Measurements from ENCODE around the gene GPR132.
A peak's percentile ranks its signal among the peaks of the same experiment; 100 is the strongest.
"Not testable (repeated sequence)": the region's sequence is repeated elsewhere in the genome, so short reads cannot be mapped to it uniquely, and the experiment has no call there.

The GPR132 gene

GRCh38 chr14:105047283-105048016 lies 17.8 kb downstream of the GPR132 start:
- TF ChIP-seq POLR2A (IDR thresholded peaks at IDR 0.05; ENCODE audit: low read depth, low read length) (no peak; the same call in 1 of the 2 replicates), POLR2AphosphoS5 (IDR thresholded peaks at IDR 0.05; ENCODE audit: low read depth, low read length) (peak; percentile 8; the same call in 1 of the 2 replicates)
- no peak for DNase-seq (ENCODE audit: insufficient read length, low spot score)
- no peak for FAIRE-seq

- TF ChIP-seq POLR2A (IDR thresholded peaks at IDR 0.05; ENCODE audit: low read depth, low read length) (0 out of 2 replicates have a peak, but pooled peaks have one; percentile 5), TAF1 (IDR thresholded peaks at IDR 0.05; ENCODE audit: low read depth, low read length) (no peak)
- DNase-seq (ENCODE audit: insufficient read length, low spot score), result no peak
- FAIRE-seq, result no peak
These were observed 18.3 kb downstream of the GPR132 start for GRCh38 chr14:105046891-105047282.

GRCh38 chr14:105045710-105046326 lies 19.4 kb downstream of the GPR132 start:
- peak; percentile 96 for DNase-seq (ENCODE audit: insufficient read length, low spot score)
- FAIRE-seq, result peak; percentile 97
- TF ChIP-seq SPI1 (IDR thresholded peaks at IDR 0.05; ENCODE audit: low read depth, low read length) (no peak), PAX5 (IDR thresholded peaks at IDR 0.05; ENCODE audit: insufficient read depth, low read length, severe bottlenecking) (peak; percentile 66), TAF1 (IDR thresholded peaks at IDR 0.05; ENCODE audit: low read depth, low read length) (no peak), POLR2A (IDR thresholded peaks at IDR 0.05; ENCODE audit: low read depth, low read length) (no peak), POU2F2 (IDR thresholded peaks at IDR 0.05; ENCODE audit: low read depth, low read length) (peak; percentile 72), POLR2AphosphoS5 (IDR thresholded peaks at IDR 0.05; ENCODE audit: low read depth, low read length) (no peak)

- no peak for DNase-seq (ENCODE audit: insufficient read length, low spot score)
- FAIRE-seq, result no peak
- no peak for TF ChIP-seq POU2F2 (IDR thresholded peaks at IDR 0.05; ENCODE audit: low read depth, low read length)
- TF ChIP-seq SPI1 (IDR thresholded peaks at IDR 0.05; ENCODE audit: low read depth, low read length), result peak; percentile 49; the same call in 1 of the 2 replicates
- 0 out of 2 replicates have a peak, but pooled peaks have one; percentile 2 for TF ChIP-seq POLR2A (IDR thresholded peaks at IDR 0.05; ENCODE audit: low read depth, low read length)
These were observed 21.6 kb downstream of the GPR132 start for GRCh38 chr14:105043641-105044040.

GRCh38 chr14:105042813-105043212 lies 22.4 kb downstream of the GPR132 start:
- FAIRE-seq, result no peak
- no peak for DNase-seq (ENCODE audit: insufficient read length, low spot score)
- TF ChIP-seq POU2F2 (IDR thresholded peaks at IDR 0.05; ENCODE audit: low read depth, low read length) (no peak), TAF1 (IDR thresholded peaks at IDR 0.05; ENCODE audit: low read depth, low read length) (no peak), SPI1 (IDR thresholded peaks at IDR 0.05; ENCODE audit: low read depth, low read length) (no peak), PAX5 (IDR thresholded peaks at IDR 0.05; ENCODE audit: insufficient read depth, low read length, severe bottlenecking) (no peak), POLR2A (IDR thresholded peaks at IDR 0.05; ENCODE audit: low read depth, low read length) (no peak), POLR2AphosphoS5 (IDR thresholded peaks at IDR 0.05; ENCODE audit: low read depth, low read length) (no peak)

- FAIRE-seq, result no peak
These were observed 23.1 kb downstream of the GPR132 start for GRCh38 chr14:105041841-105042765.

GRCh38 chr14:105039458-105040205 lies 25.6 kb downstream of the GPR132 start:
- FAIRE-seq, result no peak
- no peak for DNase-seq (ENCODE audit: insufficient read length, low spot score)
- no peak for TF ChIP-seq POLR2A (IDR thresholded peaks at IDR 0.05; ENCODE audit: low read depth, low read length)
- no peak for TF ChIP-seq POLR2AphosphoS5 (IDR thresholded peaks at IDR 0.05; ENCODE audit: low read depth, low read length)
- no peak for TF ChIP-seq TAF1 (IDR thresholded peaks at IDR 0.05; ENCODE audit: low read depth, low read length)
- no peak for TF ChIP-seq POU2F2 (IDR thresholded peaks at IDR 0.05; ENCODE audit: low read depth, low read length)
- TF ChIP-seq SPI1 (IDR thresholded peaks at IDR 0.05; ENCODE audit: low read depth, low read length), result no peak
- TF ChIP-seq PAX5 (IDR thresholded peaks at IDR 0.05; ENCODE audit: insufficient read depth, low read length, severe bottlenecking), result no peak

More at GRCh38 chr14:105041841-105042765, 23.1 kb downstream of the GPR132 start:
- DNase-seq (ENCODE audit: insufficient read length, low spot score), result no peak
- TF ChIP-seq POLR2A (IDR thresholded peaks at IDR 0.05; ENCODE audit: low read depth, low read length) (no peak), SPI1 (IDR thresholded peaks at IDR 0.05; ENCODE audit: low read depth, low read length) (no peak), POLR2AphosphoS5 (IDR thresholded peaks at IDR 0.05; ENCODE audit: low read depth, low read length) (no peak), POU2F2 (IDR thresholded peaks at IDR 0.05; ENCODE audit: low read depth, low read length) (no peak), PAX5 (IDR thresholded peaks at IDR 0.05; ENCODE audit: insufficient read depth, low read length, severe bottlenecking) (no peak), TAF1 (IDR thresholded peaks at IDR 0.05; ENCODE audit: low read depth, low read length) (no peak)

GRCh38 chr14:105035616-105036015 lies 29.6 kb downstream of the GPR132 start:
- FAIRE-seq; DNase-seq (ENCODE audit: insufficient read length, low spot score): not testable (repeated sequence)

- TF ChIP-seq POLR2A (IDR thresholded peaks at IDR 0.05; ENCODE audit: low read depth, low read length) (no peak), POLR2AphosphoS5 (IDR thresholded peaks at IDR 0.05; ENCODE audit: low read depth, low read length) (no peak), TAF1 (IDR thresholded peaks at IDR 0.05; ENCODE audit: low read depth, low read length) (no peak), POU2F2 (IDR thresholded peaks at IDR 0.05; ENCODE audit: low read depth, low read length) (no peak), PAX5 (IDR thresholded peaks at IDR 0.05; ENCODE audit: insufficient read depth, low read length, severe bottlenecking) (no peak), SPI1 (IDR thresholded peaks at IDR 0.05; ENCODE audit: low read depth, low read length) (no peak)
- DNase-seq (ENCODE audit: insufficient read length, low spot score), result no peak
- no peak for FAIRE-seq
These were observed 30.8 kb downstream of the GPR132 start for GRCh38 chr14:105034315-105035039.

GRCh38 chr14:105033412-105033900 lies 31.8 kb downstream of the GPR132 start:
- FAIRE-seq, result not testable (repeated sequence)

GRCh38 chr14:105032451-105032901 lies 32.8 kb downstream of the GPR132 start:
- FAIRE-seq; DNase-seq (ENCODE audit: insufficient read length, low spot score): not testable (repeated sequence)

More at GRCh38 chr14:105033412-105033900, 31.8 kb downstream of the GPR132 start:
- DNase-seq (ENCODE audit: insufficient read length, low spot score), result not testable (repeated sequence)

All from GM12891 (cell line).